Pulmonary artery endothelial cell (primary cell): ENCODE data around the gene DYSF. TPM values are rescaled to one million over a fixed set of nuclear protein-coding genes. Genes with fewer than 3 reads are reported as not detected.
A peak's percentile ranks its signal among the peaks of the same experiment; 100 is the strongest.
"Not testable (repeated sequence)": the region's sequence is repeated elsewhere in the genome, so short reads cannot be mapped to it uniquely, and the experiment has no call there.

Source experiments
- DNase-seq: peaks from one replicate; pipeline ENCODE4 v3.0.0-alpha.2; 2011; ENCODE audit warnings: low read depth, low spot score
- total RNA-seq: library from RNA; depleted of rRNA; stranded (reverse); fragments of >200 nt; gene quantifications from 2 replicates; pipeline ENCODE4 v1.2.3, GENCODE V29; 2014

The DYSF gene
- total RNA-seq, 1 donor from 2014 or later: 82.1 TPM

DNA sequence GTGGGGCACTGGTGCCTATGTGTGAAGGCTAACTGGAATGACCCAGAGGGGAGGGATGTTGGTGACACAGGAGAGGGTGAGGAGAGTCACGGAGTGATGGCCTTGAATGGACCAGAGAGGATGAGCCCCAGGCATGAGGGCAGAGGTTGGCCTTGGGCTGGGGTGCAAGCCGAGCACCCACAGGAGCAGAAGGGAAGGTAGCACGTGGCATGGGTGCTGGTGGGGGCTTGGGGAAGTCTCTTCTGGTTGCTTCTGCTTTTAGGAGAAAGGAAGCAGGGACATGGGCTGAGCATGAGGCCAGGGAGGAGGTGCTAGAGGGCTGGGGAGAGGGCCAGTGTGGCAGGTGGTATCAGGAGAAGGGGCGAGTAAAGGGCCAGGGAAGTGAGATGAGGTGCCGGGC, 183.8 kb downstream of the DYSF start:
- no peak for DNase-seq

DNA sequence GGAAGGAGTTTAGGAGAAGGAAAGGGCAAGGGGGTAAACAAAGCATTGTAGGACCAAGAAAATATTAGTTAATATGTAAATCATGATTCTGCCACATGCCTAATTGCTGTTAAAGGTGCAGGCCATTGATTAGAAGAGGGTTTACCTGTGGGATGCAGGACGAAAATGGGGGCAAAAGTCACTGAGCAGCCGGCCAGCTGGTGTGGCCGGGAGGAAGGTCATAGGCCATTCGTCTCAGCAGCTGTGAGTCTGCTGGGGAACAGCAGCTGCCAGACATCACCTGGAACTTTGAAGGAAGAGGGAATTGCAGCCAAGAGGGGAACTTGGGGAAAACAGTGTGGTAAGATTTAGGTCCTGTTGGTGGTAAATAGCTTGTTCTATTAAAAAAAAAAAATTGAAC, 184.4 kb downstream of the DYSF start:
- no peak for DNase-seq

DNA sequence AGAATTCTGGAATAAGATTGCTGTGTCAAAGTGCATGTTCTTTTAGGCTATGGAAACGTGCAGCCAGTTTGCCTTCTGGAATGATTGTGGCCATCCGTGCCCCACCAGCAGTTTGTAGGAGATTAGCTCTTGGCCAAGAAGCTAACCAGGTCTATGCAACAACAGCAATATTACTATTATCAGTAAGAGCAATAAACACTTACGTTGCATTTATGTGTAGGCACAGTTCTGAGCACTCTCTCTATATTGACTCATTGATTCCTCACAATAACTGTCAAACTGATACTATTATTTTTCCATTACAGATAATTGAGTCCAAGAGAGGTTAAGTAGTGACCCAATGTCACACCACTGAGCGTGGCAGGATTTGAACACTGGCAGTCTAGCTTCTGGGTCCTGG, 186.4 kb downstream of the DYSF start:
- DNase-seq: no peak

DNA sequence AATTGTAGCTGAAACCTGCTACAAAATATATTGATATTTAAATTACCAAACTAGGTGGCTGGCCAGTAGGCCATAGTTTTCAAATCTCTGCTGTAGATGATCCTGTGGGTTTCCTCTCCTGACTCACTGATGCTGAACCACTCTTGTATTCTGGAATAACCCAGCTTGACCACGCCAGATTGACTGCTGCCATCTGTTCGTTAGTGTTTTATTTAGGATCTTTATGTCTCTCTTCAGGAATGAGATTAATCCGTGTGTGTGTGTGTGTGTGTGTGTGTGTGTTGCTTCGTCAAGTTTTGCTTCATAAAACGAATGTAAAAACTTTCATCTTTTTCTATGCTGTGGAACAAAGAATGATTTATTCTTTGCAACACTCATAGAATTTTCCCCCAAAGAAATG, 187.1 kb downstream of the DYSF start:
- no peak for DNase-seq

DNA sequence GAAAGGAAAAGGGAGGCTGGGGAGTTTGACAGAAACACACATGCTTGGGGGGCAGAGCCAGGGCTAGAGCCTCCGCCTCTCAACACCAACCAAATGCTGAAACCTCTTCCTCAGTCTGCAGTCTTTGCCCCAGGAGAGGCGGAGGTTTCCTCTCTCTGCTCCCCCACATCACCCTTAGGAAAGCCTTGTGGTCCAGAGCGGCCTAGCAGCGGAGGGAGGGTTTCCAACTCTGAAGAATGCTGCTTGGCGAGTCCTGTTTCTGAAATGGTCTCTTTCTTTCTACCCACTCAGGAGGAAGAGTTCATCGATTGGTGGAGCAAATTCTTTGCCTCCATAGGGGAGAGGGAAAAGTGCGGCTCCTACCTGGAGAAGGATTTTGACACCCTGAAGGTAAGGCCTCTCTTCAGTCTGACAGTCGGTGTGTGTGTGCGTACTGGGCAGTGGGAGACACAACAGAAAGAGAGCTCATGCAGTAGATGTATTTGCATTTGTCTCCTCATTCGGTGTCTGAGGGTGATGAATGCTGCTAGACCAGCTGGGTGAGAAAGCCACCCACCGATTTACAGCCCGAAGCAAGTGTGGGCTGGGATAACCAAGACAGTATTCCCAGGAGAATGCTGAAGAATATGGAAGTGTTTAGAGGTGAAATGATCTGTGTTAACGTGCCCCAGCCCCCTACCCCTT, 190.5 kb downstream of the DYSF start:
- DNase-seq: no peak

DNA sequence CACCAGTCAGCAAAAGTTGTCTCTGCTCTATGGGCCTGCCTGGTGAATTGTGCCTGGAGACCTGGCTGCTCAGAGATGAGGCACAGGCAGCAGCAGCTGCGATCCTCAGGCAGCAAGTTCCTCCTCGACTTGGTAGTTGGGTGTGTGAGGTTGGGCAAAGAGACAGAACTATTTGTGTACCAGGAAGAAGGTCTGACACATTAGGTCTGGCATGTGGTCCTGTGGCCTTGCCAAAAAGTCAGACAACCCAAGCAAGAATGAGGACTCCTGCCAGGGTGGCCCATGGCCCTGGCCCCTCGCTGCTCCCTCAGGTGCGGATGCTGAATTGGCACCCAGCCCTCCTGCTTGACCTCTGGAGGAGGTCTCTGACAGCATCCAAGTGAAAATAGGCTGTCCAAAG, 192.7 kb downstream of the DYSF start:
- DNase-seq: peak; percentile 19

DNA sequence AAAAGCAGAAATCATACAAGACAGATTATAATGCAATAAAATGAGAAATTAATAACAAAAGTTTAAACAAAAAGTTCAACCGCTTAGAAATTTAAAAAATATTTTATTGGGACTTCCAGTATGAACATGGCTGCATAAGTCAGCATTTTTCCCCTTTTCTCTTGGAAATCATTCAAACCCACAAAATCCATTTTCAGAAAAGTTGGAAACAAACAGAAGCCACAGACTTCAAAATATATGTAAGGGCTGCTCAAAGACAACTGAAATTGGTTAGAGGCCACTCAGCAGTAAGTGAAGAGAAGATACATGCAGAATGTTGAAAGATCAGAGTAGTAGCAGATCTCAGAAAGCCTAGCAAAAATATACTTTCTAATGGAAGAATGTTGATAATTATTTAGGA, 194.0 kb downstream of the DYSF start:
- DNase-seq: no peak

DNA sequence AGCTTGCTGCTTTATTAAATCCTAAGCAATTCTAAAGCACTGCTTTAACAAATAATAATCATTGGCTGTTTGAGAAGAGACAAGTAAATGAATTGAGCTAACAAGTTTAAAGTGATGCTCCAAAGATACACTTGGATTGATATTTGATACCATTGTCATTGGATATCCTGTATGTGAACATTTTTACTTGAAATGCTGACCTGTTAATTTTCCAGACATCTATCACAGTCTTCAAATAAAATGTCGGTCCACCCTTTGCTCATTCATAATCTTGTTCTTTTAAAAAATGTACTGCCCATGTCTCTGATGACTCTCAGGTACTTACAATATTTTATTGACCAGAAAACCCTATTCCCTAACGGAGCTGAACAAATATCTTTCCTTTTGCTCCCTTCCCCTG, 202.1 kb downstream of the DYSF start:
- DNase-seq: no peak

DNA sequence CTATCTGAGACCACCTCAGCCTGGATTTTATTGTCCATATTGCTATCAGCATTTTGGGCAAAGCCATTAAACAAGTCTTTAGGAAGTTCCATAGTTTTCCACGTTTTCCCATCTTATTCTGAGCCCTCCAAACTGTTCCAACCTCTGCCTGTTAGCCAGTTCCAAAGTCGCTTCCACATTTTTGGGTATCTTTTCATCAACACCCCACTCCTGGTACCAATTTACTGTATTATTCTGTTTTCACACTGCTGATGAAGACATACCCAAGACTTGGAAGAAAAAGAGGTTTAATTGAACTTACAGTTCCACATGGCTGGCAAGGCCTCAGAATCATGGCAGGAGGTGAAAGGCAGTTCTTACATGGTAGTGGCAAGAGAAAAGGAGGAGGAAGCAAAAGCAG, 204.9 kb downstream of the DYSF start:
- not testable (repeated sequence) for DNase-seq

DNA sequence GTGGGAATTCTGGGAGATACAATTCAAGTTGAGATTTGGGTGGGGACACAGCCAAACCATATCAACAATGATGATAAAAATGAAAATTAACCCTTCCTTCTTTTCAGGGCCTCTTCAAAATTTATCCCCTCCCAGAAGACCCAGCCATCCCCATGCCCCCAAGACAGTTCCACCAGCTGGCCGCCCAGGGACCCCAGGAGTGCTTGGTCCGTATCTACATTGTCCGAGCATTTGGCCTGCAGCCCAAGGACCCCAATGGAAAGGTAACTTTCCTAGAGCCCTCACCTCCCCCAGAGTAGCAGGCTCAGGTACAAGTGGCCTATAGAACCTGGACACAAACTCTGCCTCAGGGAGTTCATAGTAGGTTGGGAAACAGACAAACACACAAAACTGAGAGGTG, 205.4 kb downstream of the DYSF start:
- no peak for DNase-seq

DNA sequence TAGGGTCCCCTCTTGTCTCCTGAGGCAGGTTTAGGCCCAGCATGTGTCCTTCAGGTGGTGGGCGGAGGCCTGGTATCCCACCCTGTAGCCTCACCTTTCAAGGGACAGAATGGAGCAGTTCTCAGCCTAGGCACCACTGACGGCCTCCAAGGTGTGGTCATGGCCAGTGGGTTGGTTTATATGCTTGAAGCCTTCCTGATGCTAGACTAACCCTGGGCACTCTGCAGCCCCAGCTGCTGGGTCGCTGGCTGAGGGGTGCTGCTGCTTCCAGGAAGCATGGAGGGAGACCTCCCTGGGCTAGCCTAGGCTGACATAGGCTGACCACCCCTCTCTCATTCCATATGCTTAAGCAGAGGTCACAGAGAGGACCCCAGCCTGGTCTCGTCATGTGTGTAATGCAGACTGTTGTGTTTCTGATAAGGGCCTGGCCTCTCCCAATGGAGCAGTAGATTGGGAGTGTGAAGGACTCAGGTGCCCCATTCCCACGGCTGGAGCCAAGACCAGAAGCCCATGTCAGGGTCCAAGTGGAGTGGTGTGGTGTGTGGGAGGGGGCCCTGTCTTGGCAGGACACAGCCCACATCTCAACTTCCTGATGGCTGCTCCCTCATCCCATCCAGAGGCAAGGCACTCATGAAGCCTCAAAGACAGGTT, 206.6 kb downstream of the DYSF start:
- no peak for DNase-seq

DNA sequence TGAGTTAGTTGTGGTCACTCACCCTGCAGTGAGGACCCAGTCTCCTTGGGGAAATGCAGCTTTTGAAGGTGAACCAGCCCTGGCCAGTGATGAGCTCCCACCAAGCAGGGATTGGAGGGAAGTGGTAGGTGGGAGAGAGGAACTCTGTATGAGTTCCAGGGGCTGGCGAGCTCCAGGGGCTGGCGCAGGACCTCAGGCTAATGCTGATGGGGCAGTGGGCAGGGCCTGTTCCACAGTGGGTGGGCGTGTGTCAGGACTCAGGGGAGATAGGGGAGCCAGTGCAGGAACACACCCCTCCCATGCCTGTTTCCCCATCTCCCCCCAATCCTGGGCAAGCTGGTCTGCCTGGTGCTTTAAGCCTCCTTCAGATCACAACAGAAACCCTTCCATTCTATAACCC, 208.4 kb downstream of the DYSF start:
- DNase-seq: no peak

DNA sequence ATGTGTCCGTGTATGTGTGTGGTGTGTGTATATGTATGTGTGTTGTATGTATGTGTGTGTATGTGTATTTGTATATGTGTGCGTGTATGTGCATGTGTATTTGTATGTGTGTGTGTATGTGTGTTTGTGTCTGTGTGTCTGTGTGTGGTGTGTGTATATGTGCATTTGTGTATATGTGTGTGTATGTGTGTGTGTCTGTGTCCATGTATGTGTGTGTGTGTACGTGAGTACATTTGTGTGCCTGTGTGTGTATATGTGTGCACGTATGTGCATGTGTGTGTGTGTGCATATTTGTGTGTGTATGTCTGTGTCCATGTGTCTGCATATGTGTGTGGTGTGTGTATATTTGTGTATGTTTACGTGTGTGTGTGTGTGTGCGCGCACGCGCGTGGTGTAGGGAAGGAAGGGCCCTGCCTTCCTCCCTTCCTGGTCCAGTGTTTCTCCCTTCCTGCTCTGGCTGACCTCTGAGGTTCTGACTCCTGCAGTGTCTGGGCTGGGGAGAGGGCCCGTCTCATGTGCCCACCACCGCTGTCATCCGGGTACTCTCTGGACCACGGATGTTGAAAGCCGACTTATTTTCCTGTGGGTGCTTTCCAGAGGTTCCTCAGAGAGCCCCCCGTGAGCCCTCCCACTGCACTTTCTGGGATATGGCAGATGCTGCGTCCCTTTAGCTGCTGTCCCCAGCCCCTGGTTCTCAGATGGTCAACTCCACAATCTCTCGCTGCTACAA, 209.5 kb downstream of the DYSF start:
- DNase-seq: no peak

DNA sequence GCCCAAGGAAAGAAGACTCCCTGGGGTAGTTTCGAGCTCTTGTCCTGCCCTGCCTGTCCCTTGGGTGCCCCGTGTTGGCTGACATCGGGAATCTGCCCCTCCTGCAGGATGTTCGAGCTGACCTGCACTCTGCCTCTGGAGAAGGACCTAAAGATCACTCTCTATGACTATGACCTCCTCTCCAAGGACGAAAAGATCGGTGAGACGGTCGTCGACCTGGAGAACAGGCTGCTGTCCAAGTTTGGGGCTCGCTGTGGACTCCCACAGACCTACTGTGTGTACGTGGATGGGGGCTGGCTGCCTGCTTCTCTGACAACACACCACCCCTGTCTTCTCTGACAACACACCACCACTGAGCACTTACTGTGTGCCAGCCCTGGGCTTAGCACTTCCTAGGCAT, 210.8 kb downstream of the DYSF start:
- no peak for DNase-seq

DNA sequence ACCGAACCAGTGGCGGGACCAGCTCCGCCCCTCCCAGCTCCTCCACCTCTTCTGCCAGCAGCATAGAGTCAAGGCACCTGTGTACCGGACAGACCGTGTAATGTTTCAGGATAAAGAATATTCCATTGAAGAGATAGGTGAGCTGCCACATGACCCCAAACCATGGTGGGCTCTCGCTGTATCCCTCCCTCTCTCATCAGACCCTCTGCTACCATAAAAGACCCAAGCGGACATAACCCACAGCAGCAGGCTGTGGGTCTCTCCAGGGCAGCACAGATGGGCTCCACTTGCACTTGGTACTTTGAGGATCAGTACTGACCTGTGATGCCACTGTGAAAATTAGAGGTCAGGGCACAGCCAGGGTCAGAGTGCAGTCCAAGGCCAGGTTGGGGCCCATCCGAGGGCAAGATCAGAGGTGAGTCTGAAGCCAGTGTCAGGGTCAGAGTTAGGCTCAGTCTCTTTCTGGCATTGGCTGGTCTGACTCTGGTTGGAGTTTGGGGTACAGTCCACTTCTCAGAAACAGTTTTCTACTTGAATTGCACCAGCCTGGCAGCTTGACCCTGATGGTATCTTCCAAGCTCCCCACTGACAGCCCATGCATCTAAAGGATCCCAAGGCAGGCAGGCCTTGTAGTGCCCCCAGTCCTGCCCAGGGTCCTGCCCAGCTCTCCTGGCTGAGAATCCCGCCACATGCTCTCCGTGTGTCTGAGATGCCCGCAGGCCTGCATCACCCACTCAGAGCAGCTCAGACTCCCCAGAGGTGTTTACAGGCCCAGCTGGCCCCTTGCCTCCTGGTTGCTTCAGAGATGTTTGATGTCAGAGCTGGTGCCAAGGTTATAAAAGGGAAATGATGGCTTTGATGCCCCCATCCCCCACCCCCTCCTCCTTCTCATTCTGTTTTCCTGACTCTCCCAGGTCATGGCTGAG, 212.1 kb downstream of the DYSF start:
- no peak for DNase-seq

DNA sequence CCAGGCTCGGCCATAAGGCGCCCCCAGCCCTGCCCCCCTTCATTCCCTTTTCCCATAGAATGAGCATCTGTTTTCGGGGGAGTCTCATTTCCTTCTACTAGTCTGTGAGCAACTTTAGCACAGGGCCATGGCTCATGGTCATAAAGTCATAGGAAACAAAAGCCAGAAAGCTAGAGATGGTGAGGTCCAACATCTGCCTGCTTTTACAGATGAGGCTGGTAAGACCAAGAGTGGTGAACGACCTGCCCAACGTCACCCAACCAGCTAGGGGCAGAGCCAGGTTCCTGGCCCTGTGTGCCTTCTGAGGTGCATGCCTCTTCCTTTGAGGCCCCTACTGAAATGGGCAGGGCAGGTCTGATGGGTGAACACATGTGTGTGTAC, 212.7 kb downstream of the DYSF start:
- DNase-seq: no peak

DNA sequence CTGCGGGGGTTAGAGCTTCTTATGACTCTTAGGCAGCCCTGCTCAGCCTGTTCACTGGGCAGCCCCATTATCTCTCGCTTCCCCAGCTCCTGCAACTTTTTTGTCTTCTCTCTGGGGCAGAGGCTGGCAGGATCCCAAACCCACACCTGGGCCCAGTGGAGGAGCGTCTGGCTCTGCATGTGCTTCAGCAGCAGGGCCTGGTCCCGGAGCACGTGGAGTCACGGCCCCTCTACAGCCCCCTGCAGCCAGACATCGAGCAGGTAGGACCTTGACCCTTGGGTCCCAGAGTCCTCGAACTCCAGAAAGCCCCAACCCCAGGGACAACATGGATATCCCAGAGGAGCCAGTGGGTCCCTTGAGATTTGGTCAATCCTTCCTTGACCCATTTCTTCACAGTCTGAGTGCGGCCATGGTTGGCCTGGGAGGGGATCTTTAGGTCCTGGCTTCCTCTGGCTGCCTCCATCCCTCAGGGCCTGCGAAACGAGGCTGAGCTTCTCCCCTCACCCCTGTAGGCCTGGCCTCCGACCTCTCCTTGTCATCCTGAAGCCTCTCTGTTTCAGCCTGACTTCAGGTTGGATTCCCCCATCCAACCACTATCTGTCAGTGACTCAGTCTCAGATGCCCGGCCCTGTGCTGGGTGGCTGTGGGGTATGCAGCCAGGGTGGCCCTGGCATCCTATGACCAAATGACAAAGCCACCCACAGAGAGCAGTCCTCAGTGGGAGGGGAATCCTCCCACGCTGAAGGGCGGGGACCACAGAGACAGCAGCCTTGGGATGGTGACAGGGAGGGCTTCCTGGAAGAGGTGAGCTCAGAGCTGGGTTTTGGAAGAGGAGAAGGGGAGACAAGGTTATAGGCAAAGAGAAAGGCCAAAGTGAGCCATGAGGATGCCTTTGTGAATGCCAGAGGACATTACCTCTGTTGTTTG, 214.2 kb downstream of the DYSF start:
- no peak for DNase-seq

DNA sequence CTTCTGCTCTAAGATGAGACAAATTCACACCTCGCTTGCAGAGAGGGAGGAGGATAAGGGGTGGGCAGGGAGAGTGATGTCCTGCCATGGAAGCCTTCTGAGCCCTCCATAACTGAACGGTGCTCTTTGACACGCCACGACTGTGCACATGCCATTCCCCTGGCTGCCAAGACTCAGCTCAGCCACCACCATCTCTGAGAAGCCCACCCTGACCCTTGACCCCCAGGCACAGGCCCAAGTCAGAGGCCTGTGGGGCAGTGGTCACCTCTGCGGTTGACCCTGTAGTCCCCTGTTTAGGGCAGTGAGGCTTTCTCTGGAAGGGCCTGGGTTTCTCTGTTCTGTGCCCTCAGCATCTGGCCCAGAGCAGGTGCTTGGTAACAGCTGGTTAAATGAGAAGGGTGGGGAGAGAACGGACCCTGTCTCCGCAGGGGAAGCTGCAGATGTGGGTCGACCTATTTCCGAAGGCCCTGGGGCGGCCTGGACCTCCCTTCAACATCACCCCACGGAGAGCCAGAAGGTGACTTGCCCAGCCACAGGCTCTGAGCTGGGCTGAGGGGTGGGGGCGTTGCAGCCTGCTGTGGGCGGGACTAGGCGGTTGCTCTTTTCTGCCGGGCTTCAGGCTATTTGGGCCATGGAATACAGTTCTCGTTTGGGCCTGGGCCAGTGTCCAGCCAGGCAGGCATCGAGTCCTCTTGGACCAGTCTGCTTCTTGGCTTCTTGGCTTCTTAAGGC, 215.1 kb downstream of the DYSF start:
- DNase-seq: no peak

DNA sequence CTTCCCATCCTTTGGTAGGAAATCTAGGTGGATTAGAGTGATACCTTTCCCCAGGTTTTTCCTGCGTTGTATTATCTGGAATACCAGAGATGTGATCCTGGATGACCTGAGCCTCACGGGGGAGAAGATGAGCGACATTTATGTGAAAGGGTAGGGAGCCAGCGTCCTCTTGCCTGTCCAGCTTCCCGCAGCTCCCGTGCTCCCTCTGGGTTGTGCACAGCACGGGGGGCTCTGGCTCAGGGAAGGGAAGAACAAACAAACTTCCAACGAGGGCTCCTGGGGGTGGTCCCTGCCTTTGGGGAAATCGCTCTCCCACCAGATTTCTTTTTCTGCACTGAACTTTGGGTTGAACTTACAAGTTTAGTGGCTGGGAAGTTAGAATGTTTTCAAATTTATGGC, 215.7 kb downstream of the DYSF start:
- DNase-seq: no peak
